K562 (cell line): ENCODE data around the gene IGLON5. TPM values are rescaled to one million over a fixed set of nuclear protein-coding genes. Genes with fewer than 3 reads are reported as not detected.

Experiments
- ARNT ChIP-seq, 2 experiments: fragments of 450-650 bp; IDR thresholded peaks; 2 replicates each; pipeline ENCODE4 v1.6.1; 2016; ENCODE audit warnings: mild to moderate bottlenecking in 1 of 2
- ATF7 ChIP-seq: fragments of 450-650 bp; IDR thresholded peaks from 2 replicates; pipeline ENCODE4 v1.7.1; 2014; ENCODE audit warnings: mild to moderate bottlenecking, moderate library complexity
- CREB3 ChIP-seq: fragments of 450-650 bp; conservative IDR thresholded peaks from 2 replicates; pipeline ENCODE4 v1.6.1; 2016; ENCODE audit warnings: missing genetic modification characterization, low read depth, mild to moderate bottlenecking, missing compliant biosample characterization, moderate library complexity
- HOMEZ ChIP-seq: fragments of 250-450 bp; sonication (Bioruptor Pico); IDR thresholded peaks from 2 replicates; pipeline ENCODE4 v1.4.0; 2020; ENCODE audit warnings: mild to moderate bottlenecking, moderate library complexity
- KDM1A ChIP-seq, 2 experiments: fragments of 450-650 bp; IDR thresholded peaks; 2 replicates each; pipeline ENCODE4 v1.6.1; 2016; ENCODE audit warnings: mild to moderate bottlenecking in 2 of 2
- LARP7 ChIP-seq: fragments of 450-650 bp; IDR thresholded peaks from 2 replicates; pipeline ENCODE4 v1.6.1; 2016
- LCOR ChIP-seq: sonication (generic); formaldehyde crosslinking; IDR thresholded peaks from 2 replicates; pipeline ENCODE4 v1.8.0; 2022; ENCODE audit warnings: mild to moderate bottlenecking, missing genetic modification reagents
- MAFK ChIP-seq: IDR thresholded peaks from 2 replicates; pipeline ENCODE4 v1.6.1; 2011; ENCODE audit warnings: low read length, improper control_type of control experiment
- MGA ChIP-seq: fragments of 450-650 bp; IDR thresholded peaks from 2 replicates; pipeline ENCODE4 v1.6.1; 2016; ENCODE audit warnings: mild to moderate bottlenecking, moderate library complexity
- MTF1 ChIP-seq: fragments of 250-450 bp; sonication (Bioruptor Pico); IDR thresholded peaks from 2 replicates; pipeline ENCODE4 v1.9.0; 2021; ENCODE audit warnings: moderate library complexity, mild to moderate bottlenecking, inconsistent platforms, borderline replicate concordance
- RBM17 ChIP-seq: fragments of 200-400 bp; formaldehyde crosslinking; IDR thresholded peaks from 2 replicates; pipeline ENCODE4 v1.6.1; 2017; ENCODE audit warnings: low read depth, mild to moderate bottlenecking, low read length, borderline replicate concordance
- RBM39 ChIP-seq: fragments of 200-400 bp; formaldehyde crosslinking; optimal IDR thresholded peaks from 2 replicates; pipeline ENCODE3; 2018; ENCODE audit warnings: low read depth, low read length
- SNAPC5 ChIP-seq: fragments of 250-450 bp; sonication (Bioruptor Pico); IDR thresholded peaks from 2 replicates; pipeline ENCODE4 v1.8.0; 2021; ENCODE audit warnings: moderate library complexity, mild to moderate bottlenecking, inconsistent platforms
- STAG1 ChIP-seq: sonication (generic); formaldehyde crosslinking; IDR thresholded peaks from 2 replicates; pipeline ENCODE4 v1.5.0; 2020; ENCODE audit warnings: missing genetic modification reagents, borderline replicate concordance
- polyA plus RNA-seq, 8 experiments: library from polyadenylated mRNA; depleted of rRNA in 4 of 8; stranded (reverse) in 5 of 8; unstranded in 3 of 8; fragments of >200 nt; fragmentation: Nextera tagmentation in 2 of 8; fragmentation: Illumina TruSeq in 1 of 8; extraction: Ambion mirVana in 2 of 8; extraction: Trizol in 1 of 8; gene quantifications; 2 replicates each; pipeline versions ENCODE4 v1.2.1 to v1.2.3, GENCODE V29; 2011 to 2014; ENCODE audit warnings: inconsistent platforms in 1 of 8, missing spikeins in 1 of 8
- total RNA-seq, 7 experiments: library from RNA; depleted of rRNA in 6 of 7; stranded (reverse); fragments of >200 nt in 6 of 7; fragmentation: Illumina TruSeq in 2 of 7; extraction: Trizol in 2 of 7; gene quantifications; 2 replicates each; pipeline versions ENCODE4 v1.2.1 to v1.2.3, GENCODE V29; 2011 to 2021; ENCODE audit warnings: low replicate concordance in 1 of 7

The IGLON5 gene
- total and polyA plus RNA-seq, 9 of the 15 experiments (the other 6 are each of a cell fraction or from before 2014, with no cell fraction given), result 0.03 to 0.22 (median 0.14) TPM; not detected in 2

- no peak for TF ChIP-seq RBM17
- no peak for TF ChIP-seq CREB3 (tag)
- TF ChIP-seq KDM1A (IDR thresholded peaks at IDR 0.05), result peak; percentile 33 to 61; a peak in 2 of 4 replicates
- TF ChIP-seq MTF1 (CRISPR knock-in tag), result no peak
- TF ChIP-seq RBM39, result no peak
- no peak for TF ChIP-seq HOMEZ (CRISPR knock-in tag)
- peak; percentile 91 for TF ChIP-seq MGA
- TF ChIP-seq ATF7, result peak; percentile 43; the same call in 1 of the 2 replicates
- no peak for TF ChIP-seq SNAPC5 (CRISPR knock-in tag)
- peak; percentile 68 to 85; a peak in 2 of 4 replicates for TF ChIP-seq ARNT (IDR thresholded peaks at IDR 0.05)
- TF ChIP-seq LCOR (CRISPR knock-in tag), result peak; percentile 76; the same call in 1 of the 2 replicates
- TF ChIP-seq LARP7, result no peak
- peak; percentile 76 for TF ChIP-seq STAG1 (CRISPR knock-in tag)
- no peak for TF ChIP-seq MAFK
Measured at GRCh38 chr19:51338563-51339312, 27.3 kb downstream of the IGLON5 start (continued).
